HTR-8/SVneo (cell line): ENCODE measurements around the gene TBL3.
"Not testable (repeated sequence)": the region's sequence is repeated elsewhere in the genome, so short reads cannot be mapped to it uniquely, and the experiment has no call there.

Experiments used
- DNase-seq: peaks from one replicate; pipeline ENCODE4 v3.0.0; 2011; ENCODE audit warnings: low spot score, mixed read lengths; ENCODE audit not compliant: insufficient read length
- FAIRE-seq: peaks from 2 replicates; lab custom pipeline; 2011; peaks lifted over from hg19 to GRCh38; lab: Jason Lieb, UNC

TBL3 gene

DNA sequence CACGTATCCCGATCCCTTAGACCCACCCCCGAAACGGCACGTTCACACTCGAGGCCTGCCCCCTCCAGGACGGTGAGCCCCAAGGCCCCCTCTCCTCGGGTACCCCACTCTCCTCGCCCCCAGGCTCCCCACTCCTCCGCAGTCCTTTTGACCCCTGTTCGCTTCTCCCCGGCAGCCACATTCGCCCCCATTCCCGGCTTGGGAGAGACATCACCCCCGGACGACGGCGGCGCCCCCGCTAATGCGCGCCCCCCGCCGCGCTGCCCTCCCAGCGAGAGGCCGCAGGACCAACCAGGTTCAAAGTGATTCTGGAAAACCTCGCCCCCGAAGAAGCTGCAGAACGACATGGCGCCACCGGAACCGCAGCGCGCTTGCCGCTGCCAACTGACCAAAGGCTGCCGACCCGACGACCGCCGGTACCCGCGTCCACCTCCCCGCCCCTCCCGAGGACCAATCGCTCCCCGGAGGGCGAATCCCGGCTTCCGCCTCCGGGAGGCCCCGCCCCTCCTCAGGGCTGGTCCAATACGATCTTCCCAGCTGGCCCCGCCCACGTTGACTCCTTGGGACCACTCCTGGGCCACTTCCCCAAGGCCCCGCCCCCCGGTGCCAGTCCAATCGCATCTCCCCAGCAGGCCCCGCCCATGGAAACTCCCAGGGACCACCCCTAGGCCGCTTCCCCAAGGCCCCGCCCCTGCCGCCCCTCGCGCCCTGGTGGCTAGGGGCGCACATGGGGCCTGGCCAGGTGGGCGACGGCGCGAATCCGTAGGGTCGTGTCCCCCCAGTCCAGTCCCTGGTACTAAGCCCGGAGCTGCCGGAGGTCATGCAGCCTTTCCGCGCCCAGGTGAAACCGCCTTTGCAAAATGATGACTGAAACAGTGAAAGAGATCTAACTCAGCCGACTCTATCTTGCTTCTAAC is 28.8 kb upstream of the TBL3 start, which contains the start of gene MSRB1:
TSS of gene MSRB1 (minus strand) at position 390 of the 917 bp plus-strand sequence. CDS start at position 347, 43 bp downstream.
- DNase-seq (peak; percentile 98), FAIRE-seq (peak; percentile 98)

DNA sequence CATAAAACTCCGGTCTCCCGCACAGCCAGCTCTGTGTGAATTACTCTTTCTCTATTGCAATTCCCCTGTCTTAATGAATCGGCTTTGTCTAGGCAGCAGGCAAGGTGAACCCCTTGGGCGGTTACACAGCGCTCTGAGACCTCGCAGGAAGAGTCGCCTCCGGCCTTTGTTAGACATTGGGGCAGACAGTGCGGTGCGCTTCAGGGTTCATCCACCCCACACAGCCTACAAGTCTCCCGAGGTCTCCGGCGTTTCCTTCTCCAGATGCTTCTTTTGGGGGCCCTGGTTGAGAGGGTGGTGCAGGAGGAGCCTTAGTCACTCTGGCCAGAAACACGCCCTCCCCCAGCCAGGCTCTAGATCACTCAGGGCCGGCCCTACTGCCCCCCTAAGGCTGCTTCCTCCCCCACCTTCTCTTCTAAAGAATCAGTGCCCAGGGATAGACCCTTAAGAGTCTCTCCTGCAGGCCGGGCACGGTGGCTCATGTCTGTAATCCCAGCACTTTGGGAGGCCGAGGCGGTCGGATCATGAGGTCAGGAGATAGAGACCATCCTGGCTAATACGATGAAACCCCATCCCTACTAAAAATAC is 27.1 kb upstream of the TBL3 start:
- DNase-seq = no peak

DNA sequence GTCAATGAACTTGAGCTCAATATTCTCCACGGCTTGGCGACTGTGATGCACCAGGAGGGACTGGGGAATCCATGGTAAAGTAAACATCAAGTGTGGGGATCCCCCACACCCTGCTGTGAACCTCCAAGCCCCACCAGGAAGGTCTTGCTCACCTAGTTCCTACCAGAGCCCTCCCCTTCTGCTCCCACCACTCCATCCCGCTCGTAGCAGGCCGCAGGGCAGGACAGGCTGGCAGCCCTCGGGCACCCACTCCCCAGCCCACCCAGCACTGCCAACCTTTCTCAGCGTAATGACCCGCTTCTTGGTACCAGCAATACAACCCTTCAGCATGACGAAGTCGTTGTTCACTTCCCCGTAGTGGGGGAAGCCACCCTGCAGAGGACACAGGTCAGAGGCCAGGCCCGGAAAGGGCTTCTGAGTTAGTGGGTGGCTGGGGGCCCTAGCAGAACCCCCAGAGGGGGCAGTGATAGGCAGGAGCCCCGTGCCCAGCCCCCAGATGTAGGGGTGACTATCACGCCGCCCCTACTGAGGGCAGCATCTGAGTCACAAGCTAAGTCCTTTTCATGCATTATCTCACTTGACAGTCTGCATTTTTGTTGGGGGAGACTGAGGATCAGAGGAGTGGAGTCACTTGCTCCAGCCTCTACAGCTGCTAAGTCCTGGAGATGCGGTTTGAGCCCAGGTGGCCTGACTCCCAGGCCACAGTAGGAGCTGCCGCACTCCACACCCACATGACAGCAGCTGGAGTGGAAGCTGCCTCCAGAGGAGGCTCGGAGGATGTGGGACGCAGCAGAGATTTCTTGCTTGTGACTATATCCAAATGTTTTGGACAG is 26.1 kb upstream of the TBL3 start:
- DNase-seq = no peak
- FAIRE-seq = no peak

More for the DNA sequence above, 27.1 kb upstream of the TBL3 start:
- no peak for FAIRE-seq

DNA sequence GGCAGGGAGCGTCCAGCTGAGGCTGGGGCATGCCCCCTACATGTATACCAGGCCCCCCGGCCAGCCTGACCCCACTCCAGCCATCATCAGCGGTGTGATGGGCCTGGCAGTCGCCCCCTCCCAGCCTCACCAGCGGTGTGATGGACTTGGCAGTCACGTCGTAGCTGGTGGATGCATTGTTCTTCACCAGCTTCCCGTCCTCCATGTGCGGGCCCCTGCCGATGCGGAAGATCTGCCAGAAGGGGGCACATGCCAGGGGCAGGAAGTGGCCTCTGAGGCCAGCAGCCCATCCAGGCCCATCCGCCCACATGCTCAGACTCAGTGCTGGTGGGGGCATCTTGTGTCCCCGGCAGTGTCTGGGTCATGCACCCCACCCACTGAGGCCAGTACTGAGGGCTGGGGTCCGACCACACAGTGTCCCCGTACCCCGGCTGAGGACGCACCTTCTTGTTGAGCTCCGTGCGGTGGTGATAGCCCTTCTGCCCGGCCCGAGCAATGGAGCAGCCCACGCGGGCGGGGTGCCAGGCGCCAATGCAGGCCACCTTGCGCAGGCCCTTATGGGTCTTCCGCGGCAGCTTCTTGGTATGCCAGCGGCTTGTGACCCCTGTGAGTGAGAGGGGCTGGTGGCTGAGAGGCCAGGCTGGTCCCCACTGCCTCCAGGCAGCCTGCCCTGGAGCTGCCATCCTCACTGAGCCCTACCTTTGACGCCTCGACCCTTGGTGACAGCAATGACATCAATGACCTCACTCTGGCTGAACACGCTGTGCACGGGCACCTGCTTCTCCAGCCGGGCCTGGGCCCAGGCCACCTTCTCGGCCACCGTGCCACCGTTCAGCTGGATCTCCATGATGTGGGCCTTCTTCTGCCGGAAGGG is 25.1 kb upstream of the TBL3 start:
- DNase-seq (no peak), FAIRE-seq (no peak)

DNA sequence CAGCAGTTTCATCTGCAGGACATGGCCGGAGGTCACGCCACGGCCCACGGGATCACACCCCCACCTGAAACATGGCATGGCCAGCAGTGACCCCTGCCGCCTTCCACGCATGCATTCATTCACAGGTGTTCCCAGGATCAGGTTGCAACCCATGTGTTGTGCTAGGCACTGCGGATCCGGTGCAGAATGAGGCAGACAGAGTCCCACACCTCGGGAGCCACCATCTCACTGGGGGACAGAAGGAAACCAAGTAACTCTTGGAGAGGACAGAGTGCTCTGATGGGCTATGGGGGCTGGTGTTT is 24.5 kb upstream of the TBL3 start:
- FAIRE-seq (peak; percentile 46), DNase-seq (no peak)

DNA sequence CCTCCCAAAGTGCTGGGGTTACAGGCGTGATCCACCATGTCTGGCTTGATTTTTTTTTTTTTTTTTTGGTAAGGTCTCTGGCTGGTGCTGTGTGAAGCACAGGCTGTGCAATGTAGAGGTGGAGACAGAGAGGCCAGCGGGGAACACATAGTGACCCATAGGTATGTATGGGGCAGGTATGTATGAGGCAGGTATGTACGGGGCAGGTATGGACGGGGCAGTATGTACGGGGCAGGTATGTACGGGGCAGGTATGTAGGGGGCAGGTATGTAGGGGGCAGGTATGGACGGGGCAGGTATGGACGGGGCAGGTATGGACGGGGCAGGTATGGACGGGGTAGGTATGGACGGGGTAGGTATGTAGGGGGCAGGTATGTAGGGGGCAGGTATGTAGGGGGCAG is 22.3 kb upstream of the TBL3 start:
- DNase-seq = no peak
- FAIRE-seq = no peak

DNA sequence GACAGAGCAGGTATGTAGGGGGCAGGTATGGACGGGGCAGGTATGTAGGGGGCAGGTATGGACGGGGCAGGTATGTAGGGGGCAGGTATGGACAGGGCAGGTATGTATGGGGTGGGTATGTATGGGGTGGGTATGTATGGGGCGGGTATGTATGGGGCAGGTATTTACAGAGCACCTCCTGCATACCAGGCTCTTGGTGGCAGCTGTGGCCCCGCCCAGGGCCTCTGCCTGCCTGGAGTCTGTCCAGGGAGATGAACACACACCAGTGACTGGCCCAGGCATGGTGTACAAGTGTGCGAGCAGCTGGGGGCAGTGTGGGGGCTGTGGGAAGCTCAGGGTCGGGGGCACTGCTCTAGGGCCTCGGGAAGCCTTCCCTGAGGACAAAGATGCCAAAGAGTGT is 21.8 kb upstream of the TBL3 start:
- DNase-seq = no peak
- FAIRE-seq = no peak

DNA sequence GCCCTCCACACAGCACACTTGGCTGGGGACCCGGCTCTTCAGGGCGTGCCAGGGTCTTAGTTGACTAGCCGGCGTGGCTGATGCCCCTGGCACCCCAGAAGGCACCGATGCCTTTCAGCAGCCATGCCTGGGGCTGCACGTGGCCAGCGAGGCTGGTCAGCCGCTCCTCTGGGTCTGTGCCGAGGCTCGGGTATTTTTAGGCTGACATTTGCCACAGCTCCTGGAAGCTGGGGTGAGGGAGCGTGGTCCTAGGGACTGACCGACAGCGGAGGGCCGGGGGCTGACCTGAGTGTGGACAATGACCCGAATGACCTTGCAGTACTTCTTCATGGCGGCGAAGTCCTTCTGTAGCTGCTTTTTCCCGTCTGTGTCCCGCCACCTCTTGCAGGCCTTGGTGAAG is 21.3 kb upstream of the TBL3 start:
- FAIRE-seq = no peak
- DNase-seq = no peak

DNA sequence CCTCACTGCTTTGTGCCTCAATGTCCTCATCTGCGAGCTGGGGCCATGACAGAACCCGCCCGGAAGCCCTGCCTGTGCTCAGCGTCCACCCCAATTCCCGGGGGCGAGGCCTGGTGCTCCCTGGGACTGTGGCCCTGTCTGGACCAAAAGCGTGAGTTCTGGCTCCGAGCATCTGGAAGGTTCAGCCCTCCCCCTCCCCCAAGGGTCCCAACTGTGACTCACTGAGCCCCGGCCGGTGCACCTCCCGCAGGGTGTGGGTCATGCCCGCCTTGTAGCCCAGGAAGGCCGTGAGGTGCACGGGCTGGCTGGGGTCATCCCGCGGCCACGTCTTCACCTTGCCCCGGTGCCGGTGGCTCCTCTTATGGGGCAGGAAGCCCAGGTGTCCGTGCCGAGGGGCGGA is 18.1 kb upstream of the TBL3 start:
- DNase-seq (no peak), FAIRE-seq (no peak)

DNA sequence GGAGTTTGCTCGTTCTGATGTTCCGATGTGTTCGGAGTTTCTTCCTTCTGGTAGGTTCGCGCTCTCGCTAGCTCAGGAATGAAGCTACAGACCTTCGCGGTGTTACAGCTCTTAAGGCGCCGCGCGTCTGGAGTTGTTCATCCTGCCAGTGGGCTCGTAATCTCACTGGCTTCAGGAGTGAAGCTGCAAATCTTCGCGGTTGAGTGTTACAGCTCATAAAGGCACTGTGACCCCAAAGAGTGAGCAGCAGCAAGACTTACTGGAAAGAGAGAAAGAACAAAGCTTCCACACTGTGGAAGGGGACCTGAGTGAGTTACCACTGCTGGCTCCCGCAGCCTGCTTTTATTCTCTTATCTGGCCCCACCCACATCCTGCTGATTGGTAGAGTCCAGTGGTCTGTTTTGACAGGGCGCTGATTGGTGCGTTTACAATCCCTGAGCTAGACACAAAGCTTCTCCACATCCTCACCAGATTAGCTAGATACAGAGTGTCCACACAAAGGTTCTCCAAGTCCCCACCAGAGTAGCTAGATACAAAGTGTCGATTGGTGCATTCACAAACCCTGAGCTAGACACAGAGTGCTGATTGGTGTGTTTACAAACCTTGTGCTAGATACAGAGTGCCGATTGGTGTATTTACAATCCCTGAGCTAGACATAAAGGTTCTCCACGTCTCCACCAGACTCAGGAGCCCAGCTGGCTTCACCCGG is 14.3 kb upstream of the TBL3 start:
- DNase-seq, FAIRE-seq: not testable (repeated sequence)

DNA sequence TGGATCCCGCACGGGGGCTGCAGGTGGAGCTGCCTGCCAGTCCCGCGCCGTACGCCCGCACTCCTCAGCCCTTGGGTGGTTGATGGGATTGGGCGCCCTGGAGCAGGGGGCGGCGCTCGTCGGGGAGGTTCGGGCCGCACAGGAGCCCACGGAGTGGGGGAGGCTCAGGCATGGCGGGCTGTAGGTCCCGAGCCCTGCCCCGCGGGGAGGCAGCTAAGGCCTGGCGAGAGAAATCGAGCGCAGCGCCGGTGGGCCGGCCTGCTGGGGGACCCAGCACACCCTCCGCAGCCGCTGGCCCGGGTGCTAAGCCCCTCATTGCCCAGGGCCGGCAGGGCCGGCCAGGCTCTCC is 13.7 kb upstream of the TBL3 start:
- FAIRE-seq, DNase-seq: not testable (repeated sequence)

DNA sequence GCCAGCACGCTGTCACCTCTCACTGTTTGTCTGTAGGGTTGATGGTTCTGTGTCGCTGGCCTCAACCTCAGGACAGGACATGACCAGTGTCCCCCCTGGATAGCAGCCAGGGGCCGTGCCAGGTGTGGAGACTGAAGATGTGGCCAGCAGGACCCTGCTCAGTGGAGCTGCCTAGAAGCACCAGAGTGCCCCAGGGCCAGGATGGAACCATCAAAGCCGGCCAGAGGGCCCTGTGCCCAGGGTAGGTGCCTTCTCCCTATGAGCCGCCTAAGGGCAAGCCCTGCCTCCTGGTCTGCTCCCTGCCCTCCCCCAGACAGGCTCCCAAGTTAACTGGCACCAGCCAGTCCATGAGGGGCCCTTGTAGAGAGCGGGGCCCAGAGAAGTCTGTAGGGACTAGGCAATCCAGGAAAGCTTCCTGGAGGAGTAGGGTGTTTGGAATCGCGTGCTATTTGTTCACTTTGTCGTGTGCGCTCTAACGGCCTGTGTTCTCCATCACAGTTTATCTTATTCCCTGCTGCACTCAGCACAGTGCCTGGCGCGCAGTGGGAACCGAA is 13.1 kb upstream of the TBL3 start:
- FAIRE-seq = no peak

DNA sequence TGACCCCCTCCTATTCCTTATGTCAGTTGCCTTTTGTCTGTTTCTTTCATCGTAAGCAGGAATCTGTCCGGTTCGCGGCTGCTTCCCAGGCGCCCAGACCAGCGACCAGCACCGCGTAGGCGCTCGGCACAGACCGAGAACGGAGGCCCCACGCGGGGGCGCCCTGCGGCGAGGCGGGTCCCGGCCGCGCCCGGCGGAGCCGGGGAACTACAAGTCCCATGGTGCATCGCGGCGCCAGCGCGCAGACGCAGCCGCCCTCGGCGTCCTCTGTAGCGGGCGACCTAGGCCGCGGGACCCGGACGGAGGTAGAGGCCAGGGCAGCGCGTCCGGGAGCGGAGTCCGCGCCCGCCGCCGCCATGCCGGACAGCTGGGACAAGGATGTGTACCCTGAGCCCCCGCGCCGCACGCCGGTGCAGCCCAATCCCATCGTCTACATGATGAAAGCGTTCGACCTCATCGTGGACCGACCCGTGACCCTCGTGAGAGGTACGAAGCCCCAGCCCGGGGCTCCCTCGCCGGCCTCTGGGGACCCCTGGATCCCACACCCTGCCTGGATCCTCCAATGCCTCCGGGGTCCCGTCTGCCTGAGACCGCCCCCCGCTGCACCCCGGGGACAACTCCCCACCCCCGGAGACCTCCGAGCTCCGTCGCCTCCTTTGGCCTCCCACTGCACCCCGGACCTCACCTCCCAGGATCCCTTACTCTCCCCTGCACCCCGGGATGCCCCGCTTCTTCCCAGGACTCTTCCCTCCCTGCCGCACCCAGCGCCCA is 12.4 kb upstream of the TBL3 start, which contains the start of gene NDUFB10:
TSS of gene NDUFB10 (plus strand) at position 270 of the 771 bp plus-strand sequence. CDS start at position 357, 87 bp downstream.
- peak; percentile 57 for FAIRE-seq
- DNase-seq = peak; percentile 93

More for the DNA sequence above, 13.1 kb upstream of the TBL3 start:
- no peak for DNase-seq

DNA sequence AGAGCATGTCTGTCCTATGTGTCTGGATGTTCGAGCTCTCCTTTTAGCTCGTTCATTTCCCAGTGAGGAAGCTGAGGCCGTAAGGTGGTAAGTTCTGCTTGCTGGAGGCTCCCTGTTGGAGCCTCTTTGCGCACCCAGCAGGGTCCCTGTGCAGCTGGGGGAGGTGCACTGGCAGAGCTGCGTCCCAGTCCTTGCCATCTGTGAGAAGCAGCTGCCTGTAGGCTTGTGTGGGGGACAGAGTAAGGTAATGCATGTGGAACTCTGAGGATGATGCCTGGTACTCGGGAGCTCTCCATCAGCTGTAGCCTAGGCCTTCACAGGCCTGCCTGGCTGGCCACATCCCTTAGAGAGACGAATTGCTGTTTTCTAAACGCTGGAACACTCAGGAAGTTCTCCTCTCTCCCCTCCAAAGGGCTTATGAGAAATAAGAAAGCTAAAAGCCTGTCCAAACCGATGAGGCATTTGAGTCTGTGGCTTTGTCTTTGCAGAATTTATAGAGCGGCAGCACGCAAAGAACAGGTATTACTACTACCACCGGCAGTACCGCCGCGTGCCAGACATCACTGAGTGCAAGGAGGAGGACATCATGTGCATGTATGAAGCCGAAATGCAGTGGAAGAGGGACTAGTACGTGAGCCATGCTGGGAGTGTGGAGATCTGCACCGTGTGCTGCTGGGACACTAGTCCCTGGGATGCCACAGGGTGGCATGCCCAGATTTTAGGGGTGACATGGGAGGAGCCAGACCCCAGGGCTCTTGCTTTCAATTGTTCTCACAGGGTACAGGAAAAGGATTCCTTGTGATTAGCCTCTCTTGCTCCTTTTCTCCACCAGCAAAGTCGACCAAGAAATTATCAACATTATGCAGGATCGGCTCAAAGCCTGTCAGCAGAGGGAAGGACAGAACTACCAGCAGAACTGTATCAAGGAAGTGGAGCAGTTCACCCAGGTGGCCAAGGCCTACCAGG is 10.9 kb upstream of the TBL3 start:
- no peak for FAIRE-seq
- DNase-seq = no peak

DNA sequence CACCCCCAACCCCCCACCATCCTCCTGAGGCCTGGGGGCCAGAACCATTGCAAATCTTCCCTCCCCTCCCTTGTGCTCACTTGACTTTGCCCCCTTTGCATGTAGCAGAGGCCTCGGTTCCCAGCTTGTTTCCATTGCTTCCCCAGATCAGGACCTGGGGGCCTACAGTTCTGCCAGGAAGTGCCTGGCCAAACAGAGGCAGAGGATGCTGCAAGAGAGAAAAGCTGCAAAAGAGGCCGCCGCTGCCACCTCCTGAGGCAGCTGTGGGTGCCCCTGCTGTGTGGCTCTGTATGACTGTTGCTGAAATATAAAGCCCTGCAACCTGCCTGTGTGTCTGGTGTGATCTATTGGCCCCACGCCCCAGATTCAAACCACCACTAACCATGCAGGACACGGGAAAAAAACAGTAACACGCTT is 10.2 kb upstream of the TBL3 start:
- no peak for DNase-seq
- no peak for FAIRE-seq

DNA sequence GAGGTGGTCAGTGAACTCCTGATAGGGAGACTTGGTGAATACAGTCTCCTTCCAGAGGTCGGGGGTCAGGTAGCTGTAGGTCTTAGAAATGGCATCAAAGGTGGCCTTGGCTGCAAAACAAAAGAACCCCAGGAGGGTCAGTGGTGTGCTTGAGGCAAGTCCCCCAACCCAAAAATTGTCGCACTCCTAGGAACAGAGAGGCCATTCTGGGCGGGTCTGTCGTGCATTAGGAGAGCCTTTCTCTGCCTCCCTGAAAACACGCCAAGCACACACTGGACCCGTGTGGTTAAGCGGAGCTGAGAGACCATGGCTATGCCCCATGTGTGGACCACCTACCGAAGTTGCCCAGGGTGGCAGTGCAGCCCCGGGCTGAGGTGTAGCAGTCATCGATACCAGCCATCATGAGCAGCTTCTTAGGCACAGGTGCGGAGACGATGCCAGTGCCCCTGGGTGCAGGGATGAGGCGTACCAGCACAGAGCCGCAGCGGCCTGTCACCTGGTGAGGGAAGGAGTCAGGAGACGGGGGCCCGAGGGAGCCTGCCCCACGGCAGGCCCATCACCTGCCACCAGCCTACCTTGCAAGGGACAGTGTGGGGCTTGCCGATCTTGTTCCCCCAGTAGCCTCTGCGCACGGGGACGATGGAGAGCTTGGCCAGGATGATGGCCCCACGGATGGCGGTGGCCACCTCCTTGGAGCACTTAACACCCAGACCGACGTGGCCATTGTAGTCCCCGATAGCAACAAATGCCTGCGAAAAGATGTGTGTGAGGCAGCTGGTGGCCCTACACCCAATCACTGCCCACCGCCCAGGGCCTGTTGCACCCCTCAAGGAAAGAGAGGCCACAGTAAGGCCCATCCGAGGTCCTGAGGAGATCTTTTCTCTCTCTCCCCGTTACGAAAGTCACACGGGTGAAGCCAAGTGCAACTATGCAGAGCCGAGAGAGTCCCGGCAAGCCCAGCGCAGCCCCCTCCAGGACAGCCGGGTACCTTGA is 9.4 kb upstream of the TBL3 start:
- not testable (repeated sequence) for FAIRE-seq

More for the DNA sequence above, 9.4 kb upstream of the TBL3 start:
- not testable (repeated sequence) for DNase-seq
